ENCODE data around the gene CDKL4.

GRCh38 chr2:39256040-39256439 is 12.3 kb upstream of the CDKL4 start:
- TF ChIP-seq CTCF (conservative IDR thresholded peaks at IDR 0.05 in 1 of 2, IDR thresholded peaks at IDR 0.05 in 1 of 2; ENCODE audit: low read depth in 1 of 2, low read length in 2 of 2) (no peak), EZH2 (IDR thresholded peaks at IDR 0.05; ENCODE audit: low read length, missing control alignments) (no peak)
